Mucosa of gallbladder (tissue), 1 donor: Measurements from ENCODE around the gene UST. TPM values are rescaled to one million over a fixed set of nuclear protein-coding genes. Genes with fewer than 3 reads are reported as not detected.
"Not testable (repeated sequence)": the region's sequence is repeated elsewhere in the genome, so short reads cannot be mapped to it uniquely, and the experiment has no call there.

Experiments
- DNase-seq: peaks from one replicate; pipeline ENCODE4 v3.0.0-alpha.2; 2020; ENCODE audit warnings: low spot score
- total RNA-seq: library from RNA; stranded (reverse); gene quantifications from one replicate; pipeline ENCODE4 v1.2.1, GENCODE V29; 2021
- donor health status: DM: no; HTN: no; CAD: no.

UST gene
- total RNA-seq, 1 donor from 2014 or later: 24.0 TPM

DNA sequence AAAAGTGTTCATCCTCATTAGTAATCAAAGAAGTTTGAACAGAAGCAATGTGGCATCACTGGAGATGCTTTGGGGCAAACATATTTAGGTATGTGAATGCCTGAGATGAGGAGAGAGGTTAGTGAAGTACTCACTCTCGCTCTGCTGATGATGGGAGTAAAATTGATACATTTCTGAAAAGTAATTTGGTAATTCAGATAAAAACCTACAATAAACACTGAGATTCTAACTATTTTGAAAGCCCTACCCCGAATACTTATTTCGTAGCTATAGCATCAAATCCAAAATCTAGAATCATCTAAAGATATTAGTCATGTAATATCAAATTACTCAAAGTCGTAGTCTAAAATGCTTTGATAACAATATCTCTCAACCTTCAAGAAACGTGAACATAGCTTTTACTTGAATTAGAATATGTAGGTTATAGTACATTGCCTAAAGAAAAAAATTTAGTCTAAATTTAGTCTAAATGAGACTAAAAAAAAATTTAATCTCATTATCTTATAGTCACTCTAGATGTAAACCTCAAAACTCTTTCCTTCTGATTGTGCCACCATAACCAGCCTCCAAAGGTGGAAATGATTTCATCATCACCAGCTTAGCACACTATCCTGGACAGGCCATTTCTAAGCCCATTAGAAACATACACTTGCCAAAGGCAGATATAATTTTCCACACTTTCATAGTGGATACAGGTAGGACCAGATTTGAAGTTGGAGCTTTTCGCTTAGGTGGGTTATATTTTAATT, 338.2 kb downstream of the UST start:
- DNase-seq: no peak

DNA sequence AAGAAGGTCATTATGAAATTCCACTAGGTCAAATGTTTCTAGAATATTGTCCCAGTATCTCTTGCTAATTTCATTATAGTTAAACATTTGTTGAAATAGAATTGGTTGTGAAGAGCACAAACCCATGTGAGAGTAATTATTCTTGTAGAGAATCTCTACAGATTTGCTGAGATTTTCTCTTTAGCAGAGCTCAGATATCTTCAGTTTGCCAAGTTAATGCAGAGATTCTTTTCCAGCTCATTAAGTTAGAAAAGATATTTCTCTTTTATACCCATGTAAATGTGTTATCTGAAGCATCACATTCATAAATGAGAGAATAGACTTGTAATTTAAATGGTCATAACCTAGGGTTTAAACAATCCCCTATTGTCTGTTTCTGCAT, 338.7 kb downstream of the UST start:
- no peak for DNase-seq

DNA sequence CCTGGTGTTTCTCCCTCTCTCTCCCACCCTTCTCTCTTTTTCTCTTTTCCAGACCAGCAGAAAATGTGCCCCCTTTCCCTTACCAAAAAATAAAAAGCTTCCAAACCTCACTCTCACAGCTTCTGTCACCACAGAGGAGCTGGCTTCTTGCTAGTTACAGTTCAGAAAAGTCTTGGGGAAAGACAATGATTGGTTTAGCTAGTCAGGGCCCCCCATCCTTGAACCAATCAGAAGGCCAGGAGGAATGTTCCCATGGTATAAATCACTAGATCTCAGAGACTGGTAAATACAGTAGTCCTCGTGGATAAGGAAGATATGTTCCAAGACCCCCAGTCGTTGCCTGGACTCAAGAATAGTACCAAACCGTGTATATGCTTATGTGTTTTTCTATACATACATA, 339.5 kb downstream of the UST start:
- no peak for DNase-seq

- no peak for DNase-seq
Measured at GRCh38 chr6:149087898-149088297, 341.1 kb downstream of the UST start.

- DNase-seq: no peak
Measured at GRCh38 chr6:149088361-149088760, 341.5 kb downstream of the UST start.

DNA sequence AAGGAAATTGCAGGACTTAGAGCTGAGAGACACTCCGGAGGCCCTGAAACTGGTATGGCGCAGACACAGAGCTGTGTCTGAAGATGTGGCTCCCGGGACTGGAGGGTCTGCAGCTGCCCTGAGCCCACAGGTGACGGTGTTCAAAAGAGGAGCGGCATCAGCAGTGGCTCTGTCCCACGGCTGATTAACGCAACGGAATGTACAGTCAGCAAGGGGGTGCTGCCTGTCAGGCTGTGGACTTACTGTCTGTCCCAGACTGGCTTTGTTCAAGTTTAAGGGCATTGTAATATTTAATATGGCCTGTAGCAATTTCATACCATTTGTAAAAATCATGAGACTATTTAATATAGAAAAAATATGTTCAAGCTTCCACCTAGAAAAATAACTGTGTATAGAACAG, 342.7 kb downstream of the UST start:
- no peak for DNase-seq

DNA sequence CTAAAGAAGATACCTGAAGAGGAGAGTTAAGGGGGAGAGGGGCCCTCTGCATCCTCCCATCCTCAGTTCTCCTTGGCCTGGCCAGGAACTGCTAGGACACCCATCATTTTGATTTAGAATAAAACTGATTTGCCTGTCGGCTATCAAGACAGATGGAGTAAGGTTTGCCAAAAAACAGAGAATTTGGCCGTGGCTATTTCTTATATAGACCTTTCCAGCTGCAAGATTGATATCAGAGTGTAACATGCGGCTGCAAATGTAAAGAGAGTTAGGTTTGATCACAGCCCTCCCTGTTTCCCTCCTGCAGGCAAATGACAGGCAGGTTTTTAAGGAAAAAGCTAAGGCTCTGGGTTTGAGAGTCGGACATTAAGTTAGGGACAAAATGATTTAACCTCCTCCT, 344.1 kb downstream of the UST start:
- DNase-seq: no peak

- DNase-seq: no peak
Measured at GRCh38 chr6:149093643-149094042, 346.8 kb downstream of the UST start.

DNA sequence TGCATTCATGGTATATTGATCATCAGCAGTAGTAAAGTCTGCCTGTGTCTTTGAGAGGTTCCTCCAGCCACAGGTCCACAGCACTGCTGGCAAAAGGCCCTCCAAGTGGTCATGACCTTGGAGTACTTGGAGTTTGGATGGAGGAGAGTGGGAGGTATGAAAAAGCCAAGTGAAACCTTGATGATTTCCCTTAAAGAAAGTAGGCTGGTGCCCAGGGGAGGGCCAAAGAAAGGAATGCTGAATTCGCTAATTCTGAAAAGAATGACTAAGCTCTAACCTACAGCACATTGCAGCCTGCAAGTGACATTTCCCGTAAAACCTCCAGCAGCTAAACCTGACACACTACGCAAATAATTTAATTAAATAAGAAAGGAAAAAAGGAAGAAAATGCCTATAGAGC, 347.3 kb downstream of the UST start:
- DNase-seq: no peak

DNA sequence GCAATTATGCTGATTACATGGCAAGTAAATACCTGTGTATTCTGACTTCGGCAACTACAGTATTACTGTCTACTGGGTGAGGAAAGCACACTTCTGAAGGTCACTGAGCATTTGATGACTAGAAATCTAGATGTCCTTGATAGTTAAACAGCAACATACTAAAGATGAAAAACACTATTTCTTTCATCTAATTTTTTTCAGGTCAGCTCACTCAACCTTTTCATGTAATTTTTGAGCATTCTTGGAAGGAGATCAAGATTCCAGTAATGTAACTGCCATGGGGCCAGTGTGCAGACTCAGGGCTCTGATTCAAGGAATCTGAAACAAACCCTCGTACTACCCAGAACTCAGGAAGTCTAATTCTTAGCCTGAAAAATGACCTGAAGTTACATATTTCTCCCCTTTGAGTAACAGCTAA, 348.1 kb downstream of the UST start:
- DNase-seq: no peak

DNA sequence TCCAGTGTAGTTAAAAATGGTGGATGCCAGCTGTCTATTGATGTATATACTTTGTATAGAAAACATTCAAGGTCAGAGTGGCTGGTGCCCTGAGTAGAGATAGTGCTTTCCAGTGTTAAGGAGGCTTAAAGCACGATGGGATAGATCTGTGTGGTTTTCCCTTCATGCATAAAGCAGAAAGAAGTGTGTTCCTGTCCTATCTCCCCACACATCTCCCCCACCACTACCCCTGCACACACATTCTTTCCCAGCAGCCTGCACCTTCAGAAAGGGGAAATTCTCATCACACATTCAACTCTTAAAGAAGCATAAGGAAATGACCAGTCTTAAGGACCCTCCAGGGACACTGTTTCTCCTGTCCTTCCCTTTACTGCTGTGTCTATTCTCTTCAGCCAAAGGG, 349.0 kb downstream of the UST start:
- DNase-seq: no peak

GRCh38 chr6:149097794-149098193, 351.0 kb downstream of the UST start:
- DNase-seq: no peak

- no peak for DNase-seq
Measured at GRCh38 chr6:149098700-149099276, 352.0 kb downstream of the UST start.

- DNase-seq: no peak
Measured at GRCh38 chr6:149102324-149102723, 355.5 kb downstream of the UST start.

DNA sequence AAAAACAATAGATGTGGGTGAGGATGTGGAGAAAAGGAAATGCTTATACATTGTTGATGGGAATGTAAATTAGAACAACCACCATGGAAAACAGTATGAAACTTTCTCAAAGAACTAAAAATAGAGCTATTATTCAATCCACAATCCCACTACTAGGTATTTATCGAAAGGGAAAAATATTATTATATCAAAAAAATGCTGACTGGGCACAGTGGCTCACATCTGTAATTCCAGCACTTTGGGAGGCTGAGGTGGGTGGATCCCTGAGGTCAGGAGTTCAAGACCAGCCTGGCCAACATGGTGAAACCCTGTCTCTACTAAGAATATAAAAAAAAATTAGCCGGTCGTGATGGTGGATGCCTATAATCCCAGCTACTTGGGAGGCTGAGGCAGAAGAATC, 357.1 kb downstream of the UST start:
- DNase-seq: not testable (repeated sequence)

DNA sequence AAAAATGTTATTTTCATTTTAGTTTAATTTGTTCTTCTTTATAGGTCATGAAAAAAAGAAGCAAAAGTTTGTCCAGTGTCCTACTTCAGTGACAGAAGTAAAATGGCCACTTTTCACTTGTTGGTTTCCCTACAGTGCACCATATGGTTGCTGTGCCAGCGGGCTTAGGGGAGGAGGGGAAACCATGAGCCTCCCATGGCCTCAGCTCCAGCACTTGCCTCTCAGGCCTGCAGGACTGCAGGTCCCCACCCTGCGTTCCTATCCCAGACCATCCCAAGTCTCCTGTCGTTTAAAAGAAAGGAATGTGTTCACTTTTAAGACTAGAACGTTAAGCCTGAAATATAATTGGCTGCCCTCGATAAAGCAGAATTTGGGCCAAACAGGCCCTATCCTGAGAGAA, 360.7 kb downstream of the UST start:
- DNase-seq: no peak

GRCh38 chr6:149108038-149108748, 361.4 kb downstream of the UST start:
- no peak for DNase-seq

DNA sequence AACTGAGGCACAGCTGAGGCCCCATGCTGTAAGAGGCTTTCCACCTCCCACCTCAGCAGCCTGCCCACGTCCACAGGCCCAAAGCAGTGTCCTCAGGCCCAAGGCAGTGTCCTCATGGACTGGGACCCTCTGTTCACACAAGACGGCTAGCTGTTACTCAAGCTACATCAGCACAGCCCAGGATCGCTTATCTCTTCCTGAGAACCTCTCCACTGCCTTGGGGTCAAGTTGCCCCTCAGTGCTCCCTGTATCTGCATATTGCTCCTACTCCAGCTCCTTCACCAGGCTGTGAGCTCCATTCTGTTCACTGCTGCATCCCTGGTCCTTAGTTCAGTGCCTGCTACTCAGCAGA, 361.9 kb downstream of the UST start:
- DNase-seq: no peak

DNA sequence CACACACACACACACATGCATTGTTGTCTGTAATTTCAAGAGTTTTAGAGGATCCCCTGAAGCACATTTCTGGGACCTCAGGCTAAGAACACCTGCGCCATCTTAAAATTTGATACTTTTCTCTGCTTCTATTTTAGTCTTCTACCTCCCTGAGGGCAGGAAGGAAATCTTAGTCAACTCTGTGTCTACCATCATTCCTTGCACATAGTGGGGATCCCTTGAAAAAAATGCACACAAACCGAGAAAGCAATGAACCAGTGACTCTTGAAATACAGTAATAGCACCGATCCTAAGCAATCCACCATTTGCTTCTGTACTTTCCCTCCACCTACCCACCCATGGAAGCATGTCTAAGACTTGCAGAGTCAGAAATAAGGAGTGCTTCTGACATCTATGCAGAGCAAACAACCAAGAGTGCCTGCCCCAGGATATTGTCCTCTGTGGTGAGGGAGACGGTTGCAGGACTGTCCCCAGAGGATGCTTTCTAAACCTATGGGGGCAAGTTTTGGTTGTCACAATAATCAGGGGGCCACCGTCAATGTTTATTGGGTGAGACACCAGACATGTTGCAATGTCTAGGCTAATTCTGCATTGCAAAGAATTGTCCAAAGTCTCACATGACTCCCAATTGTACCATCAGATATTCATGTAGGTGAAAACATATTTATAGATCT, 362.7 kb downstream of the UST start:
- DNase-seq: no peak

DNA sequence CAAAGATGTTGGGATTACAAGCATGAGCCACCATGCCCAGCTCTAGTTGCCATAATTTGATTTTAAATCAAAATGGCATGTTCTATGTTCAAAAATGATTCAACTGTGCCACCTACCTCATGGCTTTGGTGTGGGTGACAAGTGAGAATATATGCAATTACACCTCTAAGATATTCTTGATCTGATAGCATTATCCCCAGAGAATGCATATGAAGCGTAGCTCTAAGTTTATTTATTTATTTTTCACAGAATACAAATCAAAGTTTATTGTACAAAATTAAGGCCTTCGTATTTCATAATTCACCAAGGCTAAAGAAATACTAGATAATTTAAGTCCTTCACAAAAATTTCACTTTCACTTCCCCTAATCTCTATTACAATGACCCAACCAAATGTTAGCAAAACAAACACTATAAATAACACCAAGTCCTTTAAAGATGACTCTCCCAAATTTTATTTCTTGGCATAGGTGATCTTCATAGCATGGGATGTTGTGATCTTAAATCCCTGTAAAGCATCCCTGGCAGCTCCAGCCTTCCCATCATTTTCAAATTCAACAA, 364.8 kb downstream of the UST start:
- DNase-seq: no peak

GRCh38 chr6:149112976-149113375, 366.1 kb downstream of the UST start:
- DNase-seq: no peak

- DNase-seq: no peak
Measured at GRCh38 chr6:149114167-149114566, 367.3 kb downstream of the UST start.
